ENCODE data around the gene CSH2.

Gene CSH2

GRCh38 chr17:63854709-63855108 lies 18.8 kb downstream of the CSH2 start:
- DNase-seq (ENCODE audit: low read depth): no peak

GRCh38 chr17:63853260-63853659 lies 20.2 kb downstream of the CSH2 start:
- no peak for DNase-seq (ENCODE audit: low read depth)

- no peak for DNase-seq (ENCODE audit: low read depth)
These were observed 23.1 kb downstream of the CSH2 start for GRCh38 chr17:63850401-63850800.

GRCh38 chr17:63848834-63849689 lies 24.4 kb downstream of the CSH2 start:
- peak; percentile 84 for DNase-seq (ENCODE audit: low read depth)

- no peak for DNase-seq (ENCODE audit: low read depth)
These were observed 25.8 kb downstream of the CSH2 start for GRCh38 chr17:63847525-63848249.

- no peak for DNase-seq (ENCODE audit: low read depth)
These were observed 28.0 kb downstream of the CSH2 start for GRCh38 chr17:63845509-63845908.

- no peak for DNase-seq (ENCODE audit: low read depth)
These were observed 29.4 kb downstream of the CSH2 start for GRCh38 chr17:63843910-63844677.

- DNase-seq (ENCODE audit: low read depth): peak; percentile 75
These were observed 30.0 kb downstream of the CSH2 start for GRCh38 chr17:63843387-63843888.

- peak; percentile 99 for DNase-seq (ENCODE audit: low read depth)
These were observed 30.7 kb downstream of the CSH2 start, which contains the start of gene SMARCD2 for GRCh38 chr17:63842540-63843386. Gene SMARCD2 (minus strand): TSS chr17:63842685. CDS start chr17:63842674, 11 bp downstream.

GRCh38 chr17:63842173-63842539 lies 31.3 kb downstream of the CSH2 start:
- DNase-seq (ENCODE audit: low read depth): no peak

GRCh38 chr17:63841350-63842172 lies 31.9 kb downstream of the CSH2 start:
- DNase-seq (ENCODE audit: low read depth): no peak

GRCh38 chr17:63840591-63841349 lies 32.7 kb downstream of the CSH2 start:
- DNase-seq (ENCODE audit: low read depth): no peak

GRCh38 chr17:63838631-63839171 lies 34.8 kb downstream of the CSH2 start:
- DNase-seq (ENCODE audit: low read depth): peak; percentile 97

- DNase-seq (ENCODE audit: low read depth): no peak
These were observed 35.4 kb downstream of the CSH2 start for GRCh38 chr17:63837962-63838600.

- DNase-seq (ENCODE audit: low read depth): no peak
These were observed 36.0 kb downstream of the CSH2 start for GRCh38 chr17:63837480-63837879.

- DNase-seq (ENCODE audit: low read depth): no peak
These were observed 36.7 kb downstream of the CSH2 start for GRCh38 chr17:63836811-63837210.

GRCh38 chr17:63835167-63835720 lies 38.2 kb downstream of the CSH2 start:
- no peak for DNase-seq (ENCODE audit: low read depth)

GRCh38 chr17:63834431-63835166 lies 38.9 kb downstream of the CSH2 start:
- peak; percentile 88 for DNase-seq (ENCODE audit: low read depth)
